MM.1S (cell line): ENCODE results near the gene CTCF.

ENCODE experiments used
- CTCF ChIP-seq: fragments of 300-600 bp; sonication (generic); IDR thresholded peaks from 2 replicates; pipeline ENCODE4 v1.5.1; 2016; ENCODE audit warnings: antibody characterized with exemption, low read length, mixed read lengths
- EZH2 ChIP-seq: fragments of 300-600 bp; sonication (generic); optimal IDR thresholded peaks from 2 replicates; pipeline ENCODE3; 2017; ENCODE audit warnings: low read depth, mild to moderate bottlenecking, antibody characterized with exemption, low read length, mixed read lengths
- EZH2phosphoT487 ChIP-seq: fragments of 300-600 bp; sonication (generic); IDR thresholded peaks from 2 replicates; pipeline ENCODE4 v1.6.1; 2018; ENCODE audit warnings: antibody characterized with exemption, low read length

GRCh38 chr16:67674851-67675578, 112.7 kb downstream of the CTCF start:
- TF ChIP-seq CTCF (no peak), EZH2 (no peak), EZH2phosphoT487 (no peak)
